Lower lobe of right lung (tissue), 2 donors: ENCODE results near the gene ZSCAN18. TPM values are rescaled to one million over a fixed set of nuclear protein-coding genes. Genes with fewer than 3 reads are reported as not detected.

Experiments used
- ATAC-seq, 2 donors: fragments of 200-7000 bp; cut with Tn5 transposase; one replicate each; pipeline ENCODE4 v1.9.1; 2020 to 2022; ENCODE audit warnings: mild to moderate bottlenecking in 2 of 2, moderate library complexity in 2 of 2
- DNase-seq: peaks from one replicate; pipeline ENCODE4 v3.0.0-alpha.2; 2020
- H3K27ac ChIP-seq: fragments of 200-600 bp; one replicate; pipeline ENCODE4 v1.8.0; 2022
- H3K27me3 ChIP-seq: fragments of 200-600 bp; one replicate; pipeline ENCODE4 v1.8.0; 2022; ENCODE audit warnings: low read depth
- H3K36me3 ChIP-seq: fragments of 200-600 bp; one replicate; pipeline ENCODE4 v1.8.0; 2022; ENCODE audit warnings: mild to moderate bottlenecking
- H3K4me1 ChIP-seq: fragments of 200-600 bp; one replicate; pipeline ENCODE4 v1.8.0; 2022
- H3K4me3 ChIP-seq: fragments of 200-600 bp; one replicate; pipeline ENCODE4 v1.8.0; 2022; ENCODE audit warnings: mild to moderate bottlenecking
- H3K9me3 ChIP-seq: fragments of 200-600 bp; one replicate; pipeline ENCODE4 v1.8.0; 2022
- intact Hi-C: fragments of 100-400 bp; cut with DNase I; formaldehyde crosslinking; loops from one replicate; pipeline ENCODE4 v1.11.0; 2022
- total RNA-seq: library from RNA; stranded (reverse); fragmentation: NEBNext Ultra II Directional; extraction: Animal tissue kit (Norgen Biotek cat#: 25700); gene quantifications from one replicate; pipeline ENCODE4 v1.2.1, GENCODE V29; 2021
- TF ChIP-seq, protein P1 (sequence below): fragments of 200-600 bp; IDR thresholded peaks from one replicate; pipeline ENCODE4 v1.8.0; 2022; ENCODE audit warnings: antibody characterized with exemption, mild to moderate bottlenecking
- donor health status: DM: no; HTN: yes; CAD: no; lungs with severe emphysema.

Gene ZSCAN18
- total RNA-seq, 1 donor from 2014 or later: 44.2 TPM

DNA sequence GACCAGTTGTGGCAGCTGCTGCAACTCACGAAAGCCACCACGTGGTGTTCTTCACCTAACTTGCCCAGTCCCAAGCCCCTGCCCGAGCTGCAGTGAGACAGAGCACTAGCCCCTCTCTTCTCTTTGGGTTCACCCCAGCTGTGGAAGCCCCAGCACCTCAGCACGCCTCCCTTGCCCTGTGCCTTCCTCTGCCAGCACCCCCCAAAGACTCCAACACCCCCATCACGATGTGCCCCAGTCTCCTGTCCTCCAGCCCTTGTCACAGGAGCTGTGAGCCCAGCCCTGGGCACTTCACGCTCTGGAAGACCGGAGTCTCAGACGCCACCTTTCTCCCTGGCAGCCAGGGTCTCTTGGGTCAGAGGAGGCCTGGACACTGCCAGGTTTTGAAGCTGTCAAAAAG lies 41.2 kb downstream of the ZSCAN18 start:
- no peak for ATAC-seq
- Histone ChIP-seq H3K4me3 (no peak overlapping the region), H3K27ac (no peak overlapping the region), H3K4me1 (no peaks in the 10 kb centered on the region), H3K27me3 (no peaks in the 10 kb centered on the region), H3K9me3 (peaks cover 3% of the 10 kb centered on the region), H3K36me3 (no peaks in the 10 kb centered on the region)
- DNase-seq: no peak
- intact Hi-C loops: no loop called here
- TF ChIP-seq, protein P1, sequence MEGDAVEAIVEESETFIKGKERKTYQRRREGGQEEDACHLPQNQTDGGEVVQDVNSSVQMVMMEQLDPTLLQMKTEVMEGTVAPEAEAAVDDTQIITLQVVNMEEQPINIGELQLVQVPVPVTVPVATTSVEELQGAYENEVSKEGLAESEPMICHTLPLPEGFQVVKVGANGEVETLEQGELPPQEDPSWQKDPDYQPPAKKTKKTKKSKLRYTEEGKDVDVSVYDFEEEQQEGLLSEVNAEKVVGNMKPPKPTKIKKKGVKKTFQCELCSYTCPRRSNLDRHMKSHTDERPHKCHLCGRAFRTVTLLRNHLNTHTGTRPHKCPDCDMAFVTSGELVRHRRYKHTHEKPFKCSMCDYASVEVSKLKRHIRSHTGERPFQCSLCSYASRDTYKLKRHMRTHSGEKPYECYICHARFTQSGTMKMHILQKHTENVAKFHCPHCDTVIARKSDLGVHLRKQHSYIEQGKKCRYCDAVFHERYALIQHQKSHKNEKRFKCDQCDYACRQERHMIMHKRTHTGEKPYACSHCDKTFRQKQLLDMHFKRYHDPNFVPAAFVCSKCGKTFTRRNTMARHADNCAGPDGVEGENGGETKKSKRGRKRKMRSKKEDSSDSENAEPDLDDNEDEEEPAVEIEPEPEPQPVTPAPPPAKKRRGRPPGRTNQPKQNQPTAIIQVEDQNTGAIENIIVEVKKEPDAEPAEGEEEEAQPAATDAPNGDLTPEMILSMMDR: no peak

DNA sequence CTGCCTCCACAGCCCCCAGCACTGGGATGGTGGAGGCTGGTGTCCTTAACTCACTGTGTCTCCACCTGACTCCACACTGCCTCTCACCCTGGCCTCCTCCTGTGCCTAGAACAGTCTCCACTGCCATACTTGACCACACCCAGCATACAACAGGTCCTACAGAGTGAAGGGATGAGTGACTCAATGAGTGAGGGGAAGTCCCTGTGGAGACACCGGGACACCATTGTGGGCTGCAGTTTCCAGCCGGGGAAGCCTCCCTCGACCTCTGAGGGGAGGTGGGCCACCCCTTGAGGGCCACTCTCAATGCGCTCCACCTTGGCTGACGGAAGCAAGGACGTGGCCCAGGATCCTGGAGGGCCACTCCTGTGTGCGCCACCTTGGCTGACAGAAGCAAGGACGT lies 41.8 kb downstream of the ZSCAN18 start:
- DNase-seq (no peak), ATAC-seq (no peak)
- intact Hi-C loops: no loop called here
- Histone ChIP-seq H3K27me3 (no peaks in the 10 kb centered on the region), H3K27ac (no peak overlapping the region), H3K4me1 (no peaks in the 10 kb centered on the region), H3K4me3 (no peak overlapping the region), H3K36me3 (no peaks in the 10 kb centered on the region), H3K9me3 (peaks cover 3% of the 10 kb centered on the region)
- TF ChIP-seq, protein P1: no peak

DNA sequence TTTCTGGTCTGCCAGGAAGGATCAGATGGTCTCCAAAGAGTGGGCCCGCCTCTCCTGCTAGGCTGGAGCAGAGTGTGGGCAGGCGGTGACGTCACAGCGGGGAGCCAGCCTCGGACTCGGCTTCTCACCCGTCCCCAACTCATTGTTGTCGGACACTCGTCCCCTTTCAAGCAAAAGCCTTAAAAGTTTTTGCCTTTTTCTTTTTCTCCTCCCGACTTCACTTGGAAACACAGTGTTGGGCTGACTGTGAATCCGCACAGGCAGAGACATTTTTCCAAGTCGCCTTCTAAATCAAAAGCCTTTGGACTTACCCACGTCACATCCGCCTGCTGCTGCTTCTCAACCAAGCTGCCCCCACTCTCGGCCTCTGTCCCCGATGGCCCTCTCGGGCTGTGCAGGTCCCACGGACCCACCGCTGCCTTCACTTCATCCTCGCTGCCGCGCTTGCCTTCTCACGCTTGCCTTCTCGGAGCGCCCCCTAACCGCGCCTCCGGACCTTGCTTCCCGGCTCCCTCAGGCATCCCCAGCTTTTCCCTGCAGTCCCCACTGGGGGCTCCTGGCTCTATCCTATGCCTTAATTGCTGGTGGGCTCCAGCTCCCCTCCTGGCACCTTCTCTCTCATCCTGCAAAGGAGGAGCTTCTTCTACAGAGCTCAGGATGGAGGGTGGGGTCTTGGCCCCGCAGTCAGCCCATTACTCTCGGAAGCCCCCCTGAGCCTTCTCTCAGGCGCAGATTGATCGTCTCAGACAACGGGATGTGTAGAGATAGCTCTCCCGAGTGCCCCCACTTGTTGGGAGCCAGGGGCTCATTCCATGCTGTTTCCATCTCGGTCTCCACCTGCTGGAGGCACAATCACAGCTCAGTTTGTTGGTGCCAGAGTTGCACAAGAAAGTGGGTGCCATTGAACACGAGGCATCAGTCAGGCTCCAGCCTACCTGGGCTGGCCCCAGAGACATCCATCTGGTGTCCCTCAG lies 42.8 kb downstream of the ZSCAN18 start:
- intact Hi-C loops: no loop called here
- TF ChIP-seq, protein P1: peak; percentile 16
- peaks cover 3% of the 10 kb centered on the region for H3K9me3 ChIP-seq

DNA sequence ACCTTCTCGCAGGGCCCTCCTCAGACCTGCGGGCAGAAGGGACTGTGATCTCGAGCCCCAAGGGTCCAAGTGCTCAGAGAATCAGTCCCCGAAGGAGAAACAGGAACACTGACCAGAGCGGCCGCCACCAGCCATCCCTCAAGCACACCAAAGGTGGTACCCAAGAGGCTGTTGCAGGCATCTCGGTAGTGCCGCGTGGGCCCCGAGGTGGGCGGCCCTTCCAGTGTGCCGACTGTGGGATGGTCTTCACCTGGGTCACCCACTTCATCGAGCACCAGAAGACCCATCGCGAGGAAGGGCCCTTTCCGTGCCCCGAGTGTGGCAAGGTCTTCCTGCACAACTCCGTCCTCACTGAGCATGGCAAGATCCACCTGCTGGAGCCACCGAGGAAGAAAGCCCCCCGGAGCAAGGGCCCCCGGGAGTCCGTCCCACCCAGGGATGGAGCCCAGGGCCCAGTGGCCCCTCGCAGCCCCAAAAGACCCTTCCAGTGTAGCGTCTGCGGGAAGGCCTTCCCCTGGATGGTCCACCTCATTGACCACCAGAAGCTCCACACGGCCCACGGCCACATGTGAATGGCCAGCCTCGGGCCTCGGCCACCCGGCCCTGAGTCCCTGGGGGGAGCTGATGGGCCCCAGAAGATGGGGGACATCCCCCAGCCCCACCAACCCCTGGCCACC lies 44.4 kb downstream of the ZSCAN18 start:
- intact Hi-C loops: no loop called here
- Histone ChIP-seq H3K4me1 (no peaks in the 10 kb centered on the region), H3K9me3 (peaks cover 9% of the 10 kb centered on the region), H3K36me3 (no peaks in the 10 kb centered on the region), H3K4me3 (no peak overlapping the region), H3K27me3 (no peaks in the 10 kb centered on the region), H3K27ac (no peak overlapping the region)
- TF ChIP-seq, protein P1: no peak
- ATAC-seq: no peak
- no peak for DNase-seq

More for the DNA sequence above, 42.8 kb downstream of the ZSCAN18 start:
- Histone ChIP-seq H3K27me3 (no peaks in the 10 kb centered on the region), H3K27ac (peak overlapping the region; percentile 60), H3K4me1 (no peaks in the 10 kb centered on the region), H3K36me3 (no peaks in the 10 kb centered on the region), H3K4me3 (peak overlapping the region; percentile 36)
- ATAC-seq (no peak), DNase-seq (no peak)

DNA sequence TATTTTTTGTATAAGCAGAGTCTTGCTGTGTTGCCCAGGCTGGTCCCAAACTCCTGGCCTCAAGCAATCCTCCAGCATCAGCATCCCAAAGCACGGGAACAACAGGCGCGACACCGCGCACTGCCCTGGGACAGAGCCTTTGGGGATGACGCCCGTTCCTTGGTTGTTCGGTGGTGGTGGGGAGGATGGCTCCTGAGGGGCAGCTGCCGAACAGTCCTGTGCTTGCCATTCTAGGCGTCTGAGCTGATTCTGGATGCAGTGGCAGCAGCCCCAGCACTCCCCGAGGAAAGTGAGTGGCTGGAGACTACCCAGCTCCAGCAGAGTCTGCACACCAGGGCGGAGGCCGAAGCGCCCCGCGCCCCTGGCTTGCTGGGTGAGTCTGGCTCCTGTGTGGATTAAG lies 45.8 kb downstream of the ZSCAN18 start:
- H3K27me3 ChIP-seq: no peaks in the 10 kb centered on the region
- H3K4me3 ChIP-seq: no peak overlapping the region
- intact Hi-C loops: no loop called here
- H3K36me3 ChIP-seq: no peaks in the 10 kb centered on the region
- H3K9me3 ChIP-seq: peaks cover 18% of the 10 kb centered on the region
- TF ChIP-seq, protein P1: no peak
- no peaks in the 10 kb centered on the region for H3K4me1 ChIP-seq
- ATAC-seq (no peak), DNase-seq (no peak)
- no peak overlapping the region for H3K27ac ChIP-seq
